Measurements from ENCODE around the gene NKAIN4. TPM values are rescaled to one million over a fixed set of nuclear protein-coding genes. Genes with fewer than 3 reads are reported as not detected.

Gene NKAIN4
- total and polyA plus RNA-seq, 7 donors = not detected

- Histone ChIP-seq H3K27me3 (ENCODE audit: insufficient read depth in 3 of 3, low read length in 2 of 3) (peaks cover 0 to 5% (median 2%) of the 10 kb centered on the region in 3 donors), H3K27ac (no peak overlapping the region), H3K9me3 (no peaks in the 10 kb centered on the region), H3K36me3 (ENCODE audit: insufficient read depth in 1 of 2, low read depth in 1 of 2) (no peaks in the 10 kb centered on the region), H3K4me3 (no peak overlapping the region), H3K4me1 (peaks cover 7% of the 10 kb centered on the region)
- WGBS, 3 donors = 69 to 77% (median 72%) methylated on average over 25 of the region's 25 CpGs
- intact Hi-C loops (cut with DNase I) = loop anchor here in 1 of 2 donors (5.0 kb wide), 2 partner anchors 62 to 162 kb away; no protein-coding TSS in a partner anchor
- ATAC-seq (no peak), DNase-seq (no peak)
- TF ChIP-seq, protein P1, sequence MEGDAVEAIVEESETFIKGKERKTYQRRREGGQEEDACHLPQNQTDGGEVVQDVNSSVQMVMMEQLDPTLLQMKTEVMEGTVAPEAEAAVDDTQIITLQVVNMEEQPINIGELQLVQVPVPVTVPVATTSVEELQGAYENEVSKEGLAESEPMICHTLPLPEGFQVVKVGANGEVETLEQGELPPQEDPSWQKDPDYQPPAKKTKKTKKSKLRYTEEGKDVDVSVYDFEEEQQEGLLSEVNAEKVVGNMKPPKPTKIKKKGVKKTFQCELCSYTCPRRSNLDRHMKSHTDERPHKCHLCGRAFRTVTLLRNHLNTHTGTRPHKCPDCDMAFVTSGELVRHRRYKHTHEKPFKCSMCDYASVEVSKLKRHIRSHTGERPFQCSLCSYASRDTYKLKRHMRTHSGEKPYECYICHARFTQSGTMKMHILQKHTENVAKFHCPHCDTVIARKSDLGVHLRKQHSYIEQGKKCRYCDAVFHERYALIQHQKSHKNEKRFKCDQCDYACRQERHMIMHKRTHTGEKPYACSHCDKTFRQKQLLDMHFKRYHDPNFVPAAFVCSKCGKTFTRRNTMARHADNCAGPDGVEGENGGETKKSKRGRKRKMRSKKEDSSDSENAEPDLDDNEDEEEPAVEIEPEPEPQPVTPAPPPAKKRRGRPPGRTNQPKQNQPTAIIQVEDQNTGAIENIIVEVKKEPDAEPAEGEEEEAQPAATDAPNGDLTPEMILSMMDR (IDR thresholded peaks at IDR 0.05) = no peak
These were observed 34.3 kb downstream of the NKAIN4 start for GRCh38 chr20:63219866-63220521.

GRCh38 chr20:63219447-63219821 is 34.8 kb downstream of the NKAIN4 start:
- Histone ChIP-seq H3K27ac (no peak overlapping the region), H3K36me3 (ENCODE audit: insufficient read depth in 1 of 2, low read depth in 1 of 2) (peaks cover 0 to 5% of the 10 kb centered on the region in 2 donors), H3K9me3 (no peaks in the 10 kb centered on the region), H3K27me3 (ENCODE audit: insufficient read depth in 3 of 3, low read length in 2 of 3) (peaks cover 0 to 5% (median 2%) of the 10 kb centered on the region in 3 donors), H3K4me1 (peaks cover 13% of the 10 kb centered on the region), H3K4me3 (no peak overlapping the region)
- TF ChIP-seq, protein P1 (IDR thresholded peaks at IDR 0.05) = no peak
- WGBS, 3 donors = 71 to 82% (median 75%) methylated on average over 8 of the region's 8 CpGs
- DNase-seq (no peak), ATAC-seq (no peak)
- intact Hi-C loops (cut with DNase I) = no loop called here

DNA sequence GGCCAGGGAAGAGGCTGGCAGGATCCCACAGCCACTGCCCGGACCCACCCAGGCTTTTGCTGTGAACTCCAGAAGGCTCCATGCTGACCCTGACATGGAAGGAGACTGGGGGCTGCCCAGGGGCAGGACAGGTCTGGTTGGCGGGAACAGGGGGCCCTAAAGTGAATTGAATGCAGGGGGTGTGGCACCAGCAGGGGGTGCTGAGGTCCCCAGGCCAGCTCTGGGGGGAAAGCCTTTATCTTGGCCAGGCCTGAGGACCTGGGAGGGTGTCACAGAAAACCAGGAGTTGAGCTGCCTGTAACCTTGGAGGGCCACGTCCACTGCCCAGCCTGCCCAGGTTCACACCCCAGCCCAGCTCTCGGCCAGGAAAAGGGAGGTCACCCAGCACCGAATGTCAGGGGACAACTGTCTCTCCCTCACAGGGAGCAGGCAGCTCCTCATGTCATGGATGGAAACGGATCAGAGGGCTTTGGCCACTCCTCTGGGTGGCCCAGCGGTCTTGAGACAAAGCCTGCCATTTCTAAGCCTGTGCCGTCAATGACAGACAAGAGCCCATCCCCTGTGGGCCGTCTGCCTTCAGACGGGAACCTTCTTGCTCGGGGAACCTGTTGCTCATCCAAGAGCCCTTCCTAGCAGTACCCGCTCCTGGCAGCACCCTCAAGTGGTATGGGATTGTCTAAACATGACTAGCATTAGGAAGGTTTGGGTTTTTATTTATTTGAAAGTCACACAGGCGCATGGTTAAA is 35.4 kb downstream of the NKAIN4 start:
- Histone ChIP-seq H3K27me3 (ENCODE audit: insufficient read depth in 3 of 3, low read length in 2 of 3) (peaks cover 0 to 5% (median 2%) of the 10 kb centered on the region in 3 donors), H3K4me1 (peaks cover 18% of the 10 kb centered on the region), H3K36me3 (ENCODE audit: insufficient read depth in 1 of 2, low read depth in 1 of 2) (peaks cover 0 to 11% of the 10 kb centered on the region in 2 donors), H3K27ac (no peak overlapping the region), H3K4me3 (no peak overlapping the region), H3K9me3 (no peaks in the 10 kb centered on the region)
- TF ChIP-seq, protein P1 (IDR thresholded peaks at IDR 0.05) = no peak
- intact Hi-C loops (cut with DNase I) = no loop called here
- ATAC-seq (no peak), DNase-seq (no peak)
- 68 to 75% (median 71%) methylated on average over 13 of the region's 13 CpGs for WGBS, 3 donors

GRCh38 chr20:63217706-63218105 is 36.6 kb downstream of the NKAIN4 start:
- DNase-seq (no peak), ATAC-seq (no peak)
- Histone ChIP-seq H3K36me3 (ENCODE audit: insufficient read depth in 1 of 2, low read depth in 1 of 2) (peaks cover 0 to 23% of the 10 kb centered on the region in 2 donors), H3K27ac (no peak overlapping the region), H3K9me3 (no peaks in the 10 kb centered on the region), H3K27me3 (ENCODE audit: insufficient read depth in 3 of 3, low read length in 2 of 3) (peaks cover 0 to 5% (median 2%) of the 10 kb centered on the region in 3 donors), H3K4me1 (peaks cover 30% of the 10 kb centered on the region), H3K4me3 (no peak overlapping the region)
- 72 to 81% (median 81%) methylated on average over 7 of the region's 7 CpGs for WGBS, 3 donors
- intact Hi-C loops (cut with DNase I) = no loop called here
- TF ChIP-seq, protein P1 (IDR thresholded peaks at IDR 0.05) = no peak
